Measurements from ENCODE around the gene ZNHIT3.

Gene ZNHIT3

DNA sequence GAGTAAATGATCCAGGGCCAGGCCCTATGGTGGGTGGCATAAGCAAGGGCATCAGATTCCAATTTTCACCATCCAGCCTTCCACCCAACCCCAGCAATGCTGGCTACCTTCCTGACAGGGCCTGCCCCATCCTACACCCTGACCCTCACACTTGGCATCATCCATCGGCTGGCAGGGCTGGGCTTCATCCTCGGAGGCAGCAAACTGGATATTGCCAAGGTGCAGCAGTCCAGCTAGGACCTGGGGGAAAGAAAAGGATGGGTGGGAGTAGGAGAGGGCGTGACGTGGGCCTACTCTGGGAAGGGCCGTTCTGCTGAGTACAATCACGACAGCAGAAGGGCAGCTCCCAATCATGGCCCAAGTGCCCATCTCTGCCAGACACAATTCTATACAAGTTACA is 24.7 kb downstream of the ZNHIT3 start:
- no peak for DNase-seq (ENCODE audit: low spot score)

DNA sequence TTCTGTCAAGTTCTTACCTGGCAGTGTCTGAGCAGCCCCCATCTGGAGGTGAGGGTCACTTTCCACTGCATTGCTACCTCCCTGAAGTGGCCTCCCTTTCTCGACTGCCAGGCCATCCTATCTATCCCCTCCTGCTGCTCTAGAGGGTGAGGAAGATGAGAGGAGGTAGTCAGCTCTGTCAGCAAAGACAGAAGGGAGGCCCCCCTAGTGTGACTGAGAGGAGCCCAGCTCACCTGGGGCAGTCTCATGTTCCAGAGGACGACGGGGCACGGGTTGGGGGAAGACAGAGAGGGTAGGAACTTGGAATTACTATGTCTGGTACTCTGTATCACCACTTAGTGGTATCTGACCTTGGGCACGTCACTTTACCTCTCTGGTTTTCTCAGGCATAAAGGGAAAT is 26.2 kb downstream of the ZNHIT3 start:
- DNase-seq (ENCODE audit: low spot score), result no peak

GRCh38 chr17:36514856-36515255 is 28.4 kb downstream of the ZNHIT3 start:
- no peak for DNase-seq (ENCODE audit: low spot score)

GRCh38 chr17:36515837-36516236 is 29.4 kb downstream of the ZNHIT3 start:
- no peak for DNase-seq (ENCODE audit: low spot score)

DNA sequence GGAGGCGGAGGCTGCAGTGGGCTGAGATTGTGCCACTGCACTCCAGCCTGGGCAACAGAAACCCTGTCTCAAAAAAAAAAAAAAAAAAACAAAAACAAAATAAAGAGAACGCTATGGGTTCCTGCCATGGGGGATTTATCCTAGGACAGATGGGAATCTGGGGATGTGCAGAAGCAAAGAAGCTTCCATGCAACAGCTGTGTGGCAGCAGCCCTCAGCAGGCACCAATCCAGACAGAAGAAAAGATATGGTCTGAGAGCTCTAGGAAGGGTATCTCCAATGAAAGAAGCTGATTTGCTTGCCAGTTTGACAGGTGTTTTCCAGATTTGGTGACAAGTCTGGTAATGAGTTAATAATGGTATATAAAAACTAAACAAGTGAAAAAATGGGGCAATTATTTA is 36.6 kb downstream of the ZNHIT3 start:
- no peak for DNase-seq (ENCODE audit: low spot score)

DNA sequence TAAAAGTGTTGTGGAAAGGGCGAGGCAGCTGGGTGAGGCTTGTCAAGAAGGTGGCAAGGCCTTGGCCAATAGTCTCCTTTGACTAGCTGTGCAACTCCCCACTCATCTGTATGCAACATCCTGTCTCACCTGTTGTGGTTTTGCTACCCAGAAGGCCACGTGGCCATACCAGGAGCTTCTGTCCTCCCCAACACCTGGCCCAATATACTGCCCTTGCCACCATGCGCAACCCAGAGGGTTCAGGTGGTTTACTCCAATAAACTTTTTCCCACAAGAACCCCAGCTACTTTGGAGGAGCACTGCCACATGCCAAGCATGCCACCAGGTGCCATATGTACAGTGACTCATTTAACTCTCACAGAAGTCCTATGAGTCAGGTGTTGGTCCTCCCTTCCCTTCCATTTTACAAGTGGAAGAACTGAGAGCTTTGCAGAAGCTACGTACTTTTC is 38.0 kb downstream of the ZNHIT3 start:
- DNase-seq (ENCODE audit: low spot score), result no peak

- DNase-seq (ENCODE audit: low spot score), result no peak
These were observed 38.6 kb downstream of the ZNHIT3 start for GRCh38 chr17:36525113-36525512.

DNA sequence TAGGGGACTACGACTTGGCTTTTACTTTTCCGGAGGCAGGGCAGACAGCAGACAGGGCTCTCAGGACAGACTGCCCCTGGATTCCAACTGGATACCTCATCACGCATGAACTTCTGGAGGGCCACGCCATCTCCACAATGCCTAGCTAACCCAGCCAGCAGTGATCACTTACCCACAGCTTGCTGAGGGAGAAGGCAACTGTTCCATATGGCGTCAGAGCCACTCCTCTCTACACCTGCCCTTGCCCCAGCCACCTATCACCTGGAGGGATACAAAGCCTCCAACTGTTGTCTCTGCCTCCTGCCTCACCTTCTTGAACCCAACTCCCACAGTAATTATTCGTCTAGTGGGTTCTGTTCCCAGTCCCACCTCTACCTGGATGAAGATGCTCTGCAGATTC is 39.4 kb downstream of the ZNHIT3 start:
- no peak for DNase-seq (ENCODE audit: low spot score)

- DNase-seq (ENCODE audit: low spot score), result no peak
These were observed 41.3 kb downstream of the ZNHIT3 start for GRCh38 chr17:36527621-36528250.

- no peak for DNase-seq (ENCODE audit: low spot score)
These were observed 42.6 kb downstream of the ZNHIT3 start for GRCh38 chr17:36529121-36529520.

DNA sequence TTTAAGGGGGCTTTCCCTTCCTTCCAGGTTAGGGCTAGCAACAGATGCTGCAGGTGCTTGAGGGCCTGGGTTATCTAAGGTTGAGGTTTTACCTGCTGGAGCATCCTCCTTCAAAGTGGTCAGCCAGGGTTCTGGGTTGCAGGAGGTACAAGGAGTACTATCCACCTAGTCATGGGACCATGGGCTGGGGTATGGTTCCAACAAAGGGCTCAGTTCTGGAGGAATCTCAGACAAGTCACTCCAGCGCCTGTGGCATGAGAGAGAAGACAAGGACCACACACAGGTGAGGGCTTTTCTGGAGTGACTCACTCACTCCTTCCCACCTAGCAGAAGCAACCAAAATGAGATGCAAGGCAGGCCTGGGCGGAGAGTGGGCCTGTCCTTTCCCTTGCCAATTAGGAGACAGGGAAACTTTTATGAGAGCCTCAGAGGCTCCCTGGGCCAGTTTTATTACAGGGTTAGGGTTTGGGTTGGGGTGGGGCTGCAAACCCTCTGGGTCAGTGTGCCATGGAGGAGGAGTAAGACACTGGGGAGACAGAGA is 46.0 kb downstream of the ZNHIT3 start:
- DNase-seq (ENCODE audit: low spot score), result no peak

- peak; percentile 20 for DNase-seq (ENCODE audit: low spot score)
These were observed 47.7 kb downstream of the ZNHIT3 start for GRCh38 chr17:36533935-36534839.

GRCh38 chr17:36534840-36535668 is 48.6 kb downstream of the ZNHIT3 start, which contains the start of the genes MYO19 and PIGW:
Gene MYO19, minus strand, starts transcription at chr17:36534868. Its CDS starts 2,330 bp downstream, at chr17:36532538.
Gene PIGW, plus strand, starts transcription at chr17:36534987. Its CDS starts 2,115 bp downstream, at chr17:36537102.
- DNase-seq (ENCODE audit: low spot score), result peak; percentile 85

- DNase-seq (ENCODE audit: low spot score), result no peak
These were observed 49.2 kb downstream of the ZNHIT3 start for GRCh38 chr17:36535669-36536081.

- DNase-seq (ENCODE audit: low spot score), result no peak
These were observed 54.2 kb downstream of the ZNHIT3 start for GRCh38 chr17:36540696-36541095.

DNA sequence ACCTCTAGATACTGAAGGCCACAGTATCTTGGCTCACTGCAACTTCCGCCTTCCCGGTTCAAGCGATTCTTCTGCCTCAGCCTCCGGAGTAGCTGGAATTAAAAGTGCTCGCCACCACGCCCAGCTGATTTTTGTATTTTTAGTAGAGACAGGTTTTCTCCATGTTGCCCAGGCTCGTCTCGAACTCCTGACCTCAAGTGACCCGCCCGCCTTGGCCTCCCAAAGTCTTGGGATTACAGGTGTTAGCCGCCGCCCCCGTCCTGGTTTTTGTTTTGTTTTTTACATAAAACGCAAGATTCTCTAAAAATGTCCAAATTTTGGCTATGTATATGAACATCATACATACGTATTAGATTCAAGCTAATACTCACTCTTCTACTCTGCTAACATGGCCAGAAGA is 56.3 kb downstream of the ZNHIT3 start:
- DNase-seq (ENCODE audit: low spot score), result no peak

DNA sequence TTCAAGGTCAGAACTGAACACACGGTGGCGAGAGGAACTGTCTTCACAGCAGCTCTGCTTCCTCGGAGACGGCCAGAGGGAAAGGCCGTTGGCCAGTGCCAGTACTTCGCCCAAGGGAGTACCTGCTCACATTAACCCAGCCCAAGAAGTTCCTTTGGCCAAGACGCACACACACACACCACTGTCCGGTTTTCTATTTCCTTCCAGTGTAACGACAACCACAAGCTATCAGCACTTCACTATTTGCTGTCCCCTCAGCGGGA is 57.5 kb downstream of the ZNHIT3 start:
- no peak for DNase-seq (ENCODE audit: low spot score)

DNA sequence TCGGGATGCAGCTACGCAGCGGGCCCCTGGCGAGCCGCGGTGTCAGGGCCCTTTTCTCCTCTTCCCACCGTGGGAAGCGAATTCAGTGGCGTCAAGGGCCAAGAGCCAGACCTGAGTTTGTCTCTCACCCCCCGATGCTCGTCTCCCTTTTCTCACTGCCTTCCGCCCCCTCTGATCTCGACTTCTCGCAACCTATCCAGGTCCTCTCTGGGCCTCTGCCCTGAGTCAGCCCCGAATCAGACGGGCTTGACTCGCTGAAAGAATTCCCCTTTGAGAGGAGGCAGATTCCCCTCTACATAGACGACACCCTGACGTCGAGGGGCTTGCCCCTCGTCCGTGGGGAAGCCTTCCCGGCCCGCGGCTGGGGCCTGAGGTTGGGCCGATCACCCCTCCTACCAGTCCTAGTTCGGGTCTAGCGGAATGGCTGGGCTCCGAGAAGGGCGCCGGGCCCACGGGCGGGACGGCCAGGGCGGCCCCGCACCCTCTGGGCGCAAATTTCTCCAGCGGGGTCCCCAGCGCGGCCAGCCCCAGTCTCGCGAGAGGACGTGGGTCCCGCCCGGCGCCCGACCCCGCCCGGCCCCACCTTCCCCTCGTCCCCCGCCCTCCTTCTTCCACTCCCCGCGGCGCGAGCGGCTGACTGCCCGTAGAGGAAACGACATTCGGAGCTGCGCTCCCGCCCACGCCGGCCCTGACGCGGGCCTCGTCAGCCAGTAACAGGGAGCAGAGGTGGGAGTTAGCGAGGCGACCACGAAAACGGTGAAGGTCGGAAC is 58.0 kb downstream of the ZNHIT3 start, which contains the start of gene GGNBP2:
Gene GGNBP2 (plus strand): TSS at position 613 of the 770 bp plus-strand sequence. CDS start 806 bp downstream, outside the sequence.
- DNase-seq (ENCODE audit: low spot score), result peak; percentile 88

- DNase-seq (ENCODE audit: low spot score), result no peak
These were observed 58.6 kb downstream of the ZNHIT3 start for GRCh38 chr17:36545077-36545464.
